HepG2 (cell line): ENCODE data around the gene ZC3H14. TPM values are rescaled to one million over a fixed set of nuclear protein-coding genes. Genes with fewer than 3 reads are reported as not detected.

Experiments
- ATAC-seq: fragments of 200-7000 bp; cut with Tn5 transposase; 3 replicates; pipeline ENCODE4 v1.9.1; 2020; ENCODE audit warnings: mild to moderate bottlenecking, moderate library complexity
- BruUV-seq: library from RNA; stranded (reverse); fragments of 400-500 nt; replicated peaks from 2 replicates; lab custom pipeline; 2021; lab: Mats Ljungman, UMichigan
- CTCF ChIA-PET: fragments of 300-600 bp; formaldehyde crosslinking; extraction: SDS; loops from one replicate; lab custom pipeline; 2021; ENCODE audit warnings: low total read pairs, inconsistent platforms, low intra/inter-chr PET ratio; lab: Yijun Ruan, JAX
- POLR2A ChIA-PET: fragments of 350-600 bp; sonication (Branson Sonifier 250); formaldehyde crosslinking; loops from one replicate; lab custom pipeline; 2020; ENCODE audit warnings: antibody characterized with exemption, inconsistent platforms; lab: Yijun Ruan, JAX
- DNase-seq: peaks from one replicate; pipeline ENCODE4 v3.0.0-alpha.2; 2015; ENCODE audit warnings: low spot score
- FAIRE-seq: peaks from 3 replicates; lab custom pipeline; 2011; peaks lifted over from hg19 to GRCh38; lab: Jason Lieb, UNC
- H2AFZ ChIP-seq: one replicate; pipeline ENCODE4 v1.6.1; 2011; ENCODE audit warnings: low read length, inconsistent platforms
- H3K27ac ChIP-seq: fragments of 300-600 bp; 3 replicates; pipeline ENCODE4 v1.8.0; 2011; ENCODE audit warnings: mixed run types, mild to moderate bottlenecking, mixed read lengths, low read length, inconsistent platforms; ENCODE audit not compliant: insufficient read depth; ENCODE audit errors: extremely low read length
- H3K27me3 ChIP-seq, 2 experiments: fragments of 200-600 bp in 1 of 2; 2 replicates in 1 of 2; 3 replicates in 1 of 2; pipeline versions ENCODE4 v1.6.0 to v1.8.0; 2011; ENCODE audit warnings: low read length in 2 of 2, mild to moderate bottlenecking in 2 of 2, moderate library complexity in 2 of 2, inconsistent platforms in 1 of 2; ENCODE audit not compliant: insufficient read depth in 2 of 2, control insufficient read depth in 1 of 2
- H3K36me3 ChIP-seq, 2 experiments: fragments of 200-600 bp in 1 of 2; replicated peaks in 1 of 2; 2 replicates in 1 of 2; 3 replicates in 1 of 2; pipeline versions ENCODE4 v1.5.1 to v1.8.0; 2011; ENCODE audit warnings: low read length in 2 of 2, inconsistent platforms in 1 of 2; ENCODE audit not compliant: insufficient read depth in 2 of 2, control insufficient read depth in 1 of 2
- H3K4me1 ChIP-seq: 2 replicates; pipeline ENCODE4 v1.5.1; 2012; ENCODE audit warnings: low read length, inconsistent platforms; ENCODE audit not compliant: insufficient read depth
- H3K4me2 ChIP-seq: 2 replicates; pipeline ENCODE4 v1.6.0; 2011; ENCODE audit warnings: low read depth, low read length, inconsistent platforms
- H3K4me3 ChIP-seq, 3 experiments: fragments of 200-600 bp in 1 of 3; sonication (generic), shearing (Covaris generic) in 1 of 3; replicated peaks in 1 of 3; 2 replicates each; pipeline ENCODE4 v1.5.1; 2011 to 2016; ENCODE audit warnings: low read length in 3 of 3, inconsistent platforms in 2 of 3, low read depth in 2 of 3, mild to moderate bottlenecking in 2 of 3, control low read depth in 1 of 3, mixed read lengths in 1 of 3; ENCODE audit not compliant: insufficient read depth in 1 of 3
- H3K79me2 ChIP-seq: one replicate; pipeline ENCODE4 v1.6.1; 2011; ENCODE audit warnings: low read length, inconsistent platforms; ENCODE audit not compliant: insufficient read depth
- H3K9ac ChIP-seq: 2 replicates; pipeline ENCODE4 v1.6.0; 2011; ENCODE audit warnings: mild to moderate bottlenecking, low read depth, low read length, inconsistent platforms; ENCODE audit not compliant: insufficient read depth
- H3K9me3 ChIP-seq: 2 replicates; pipeline ENCODE4 v1.5.1; 2012; ENCODE audit warnings: mild to moderate bottlenecking, low read length
- H4K20me1 ChIP-seq: 2 replicates; pipeline ENCODE4 v1.6.0; 2011; ENCODE audit warnings: inconsistent platforms, mild to moderate bottlenecking, low read length, moderate library complexity; ENCODE audit not compliant: insufficient read depth
- ETV5 ChIP-seq: IDR thresholded peaks from 2 replicates; pipeline ENCODE4 v1.6.1; 2018; ENCODE audit warnings: missing biosample characterization, missing genetic modification reagents, inconsistent platforms, borderline replicate concordance
- NPAS2 ChIP-seq: sonication (generic); formaldehyde crosslinking; IDR thresholded peaks from 2 replicates; pipeline ENCODE4 v1.8.0; 2022; ENCODE audit warnings: mild to moderate bottlenecking, missing genetic modification reagents, borderline replicate concordance
- RAD21 ChIP-seq: fragments of 450-650 bp; formaldehyde crosslinking; IDR thresholded peaks from 2 replicates; pipeline ENCODE4 v1.5.0; 2020; ENCODE audit warnings: mild to moderate bottlenecking
- TAF1 ChIP-seq: sonication (generic); formaldehyde crosslinking; IDR thresholded peaks from 2 replicates; pipeline ENCODE4 v1.4.0; 2020; ENCODE audit warnings: missing genetic modification reagents
- ZFY ChIP-seq: sonication (generic); formaldehyde crosslinking; IDR thresholded peaks from 2 replicates; pipeline ENCODE4 v1.4.0; 2020; ENCODE audit warnings: missing genetic modification reagents
- ZNF205 ChIP-seq: IDR thresholded peaks from 2 replicates; pipeline ENCODE4 v1.6.1; 2018; ENCODE audit warnings: missing biosample characterization, missing genetic modification reagents
- ZNF431 ChIP-seq: sonication (generic); formaldehyde crosslinking; IDR thresholded peaks from 2 replicates; pipeline ENCODE4 v1.9.0; 2022; ENCODE audit warnings: missing genetic modification reagents, low read depth, mild to moderate bottlenecking, borderline replicate concordance
- ZSCAN22 ChIP-seq: sonication (generic); formaldehyde crosslinking; IDR thresholded peaks from 2 replicates; pipeline ENCODE4 v1.4.0; 2020; ENCODE audit warnings: mild to moderate bottlenecking, missing genetic modification reagents
- in situ Hi-C: cut with HindIII; loops from 2 replicates; pipeline ENCODE4 v1.10.0; 2017; ENCODE audit warnings: low pct_unique_long_range_greater_than_20kb; ENCODE audit not compliant: extremely low pct_ligation_motif_present
- intact Hi-C: fragments of 100-400 bp; cut with micrococcal nuclease; formaldehyde crosslinking; loops from one replicate; pipeline ENCODE4 v1.10.0; 2022; ENCODE audit not compliant: unreplicated experiment
- polyA plus RNA-seq, 8 experiments: library from polyadenylated mRNA; depleted of rRNA in 3 of 8; stranded (reverse) in 7 of 8; unstranded in 1 of 8; fragments of >200 nt; fragmentation: Illumina TruSeq in 4 of 8; extraction: Trizol in 4 of 8; gene quantifications; 2 replicates each; pipeline versions ENCODE4 v1.2.1 to v1.2.3, GENCODE V29; 2011 to 2016; ENCODE audit warnings: low read depth in 4 of 8, missing spikeins in 1 of 8, mixed read lengths in 1 of 8; ENCODE audit not compliant: insufficient read depth in 1 of 8
- total RNA-seq, 5 experiments: library from RNA; depleted of rRNA; stranded (reverse); fragments of >200 nt; fragmentation: Illumina TruSeq; extraction: Trizol; gene quantifications; 2 replicates each; pipeline ENCODE4 v1.2.3, GENCODE V29; 2016; ENCODE audit warnings: low read depth in 1 of 5
- TF ChIP-seq, protein P1 (sequence below): sonication (generic); formaldehyde crosslinking; IDR thresholded peaks from 2 replicates; pipeline ENCODE4 v1.8.0; 2022; ENCODE audit warnings: missing genetic modification reagents, mild to moderate bottlenecking, borderline replicate concordance
- TF ChIP-seq, protein P2 (sequence below): sonication (generic); formaldehyde crosslinking; IDR thresholded peaks from 2 replicates; pipeline ENCODE4 v1.8.0; 2022; ENCODE audit warnings: mild to moderate bottlenecking, missing genetic modification reagents, moderate library complexity

Gene ZC3H14
- total and polyA plus RNA-seq, 2 of the 13 experiments (the other 11 are each of a cell fraction or from before 2014, with no cell fraction given): 65.1 to 67.5 TPM

DNA sequence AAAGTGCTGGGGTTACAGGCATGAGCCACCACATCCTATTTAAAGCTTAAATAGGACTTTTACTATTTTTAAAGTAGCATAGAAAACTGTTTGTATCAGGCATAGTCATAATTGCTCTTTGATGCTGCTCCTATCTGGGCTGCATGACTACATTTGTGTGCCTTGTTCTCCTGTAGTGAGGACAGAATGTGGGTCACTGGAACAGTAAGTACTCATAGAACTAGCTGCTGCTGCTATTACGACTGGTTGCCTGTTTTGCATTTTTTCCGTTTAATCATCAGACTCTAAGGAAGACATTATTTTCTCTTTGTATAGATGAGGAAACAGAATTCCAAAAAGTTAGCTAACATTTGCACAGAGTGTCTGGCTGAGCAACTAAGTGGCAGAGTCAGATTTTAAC lies 42.8 kb downstream of the ZC3H14 start (continued):
- TF ChIP-seq, protein P1, sequence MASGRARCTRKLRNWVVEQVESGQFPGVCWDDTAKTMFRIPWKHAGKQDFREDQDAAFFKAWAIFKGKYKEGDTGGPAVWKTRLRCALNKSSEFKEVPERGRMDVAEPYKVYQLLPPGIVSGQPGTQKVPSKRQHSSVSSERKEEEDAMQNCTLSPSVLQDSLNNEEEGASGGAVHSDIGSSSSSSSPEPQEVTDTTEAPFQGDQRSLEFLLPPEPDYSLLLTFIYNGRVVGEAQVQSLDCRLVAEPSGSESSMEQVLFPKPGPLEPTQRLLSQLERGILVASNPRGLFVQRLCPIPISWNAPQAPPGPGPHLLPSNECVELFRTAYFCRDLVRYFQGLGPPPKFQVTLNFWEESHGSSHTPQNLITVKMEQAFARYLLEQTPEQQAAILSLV (CRISPR knock-in tag): no peak
- no peak for TF ChIP-seq ZNF205 (CRISPR knock-in tag)
- TF ChIP-seq ZFY: no peak

DNA sequence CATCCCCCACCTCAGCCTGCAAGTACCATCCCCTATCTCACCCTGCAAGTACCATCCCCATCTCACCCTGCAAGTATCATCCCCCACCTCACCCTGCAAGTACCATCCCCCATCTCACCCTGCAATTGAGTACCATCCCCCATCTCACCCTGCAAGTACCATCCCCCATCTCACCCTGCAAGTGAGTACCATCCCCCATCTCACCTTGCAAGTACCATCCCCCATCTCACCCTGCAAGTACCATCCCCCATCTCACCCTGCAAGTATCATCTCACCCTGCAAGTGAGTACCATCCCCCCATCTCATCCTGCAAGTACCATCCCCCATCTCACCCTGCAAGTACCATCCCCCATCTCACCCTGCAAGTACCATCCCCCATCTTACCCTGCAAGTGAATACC lies 45.0 kb downstream of the ZC3H14 start:
- FAIRE-seq (no peak), DNase-seq (no peak), ATAC-seq (no peak)
- POLR2A ChIA-PET: no interaction called here
- H3K4me3 ChIP-seq: no peak overlapping the region
- BruUV-seq: no TSS peak
- H3K27ac ChIP-seq: no peak overlapping the region
- no peak overlapping the region for H3K4me2 ChIP-seq
- H3K36me3 ChIP-seq: peaks cover 18 to 90% of the 10 kb centered on the region in 2 experiments
- no peak for TF ChIP-seq TAF1 (CRISPR knock-in tag)
- TF ChIP-seq, protein P2, sequence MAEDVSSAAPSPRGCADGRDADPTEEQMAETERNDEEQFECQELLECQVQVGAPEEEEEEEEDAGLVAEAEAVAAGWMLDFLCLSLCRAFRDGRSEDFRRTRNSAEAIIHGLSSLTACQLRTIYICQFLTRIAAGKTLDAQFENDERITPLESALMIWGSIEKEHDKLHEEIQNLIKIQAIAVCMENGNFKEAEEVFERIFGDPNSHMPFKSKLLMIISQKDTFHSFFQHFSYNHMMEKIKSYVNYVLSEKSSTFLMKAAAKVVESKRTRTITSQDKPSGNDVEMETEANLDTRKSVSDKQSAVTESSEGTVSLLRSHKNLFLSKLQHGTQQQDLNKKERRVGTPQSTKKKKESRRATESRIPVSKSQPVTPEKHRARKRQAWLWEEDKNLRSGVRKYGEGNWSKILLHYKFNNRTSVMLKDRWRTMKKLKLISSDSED: no peak
- no peak for TF ChIP-seq NPAS2
- no peak for TF ChIP-seq ZNF431 (CRISPR knock-in tag)
- TF ChIP-seq ETV5: no peak
- TF ChIP-seq ZSCAN22 (CRISPR knock-in tag): no peak
- TF ChIP-seq RAD21 (CRISPR knock-in tag): no peak
- H2AFZ ChIP-seq: no peak overlapping the region
- H3K4me1 ChIP-seq: peaks cover 1% of the 10 kb centered on the region
- H3K79me2 ChIP-seq: no peaks in the 10 kb centered on the region
- CTCF ChIA-PET: no interaction called here
- intact Hi-C loops (no loop called here), in situ Hi-C loops (no loop called here)
- H4K20me1 ChIP-seq: no peaks in the 10 kb centered on the region
- H3K27me3 ChIP-seq: no peaks in the 10 kb centered on the region
- H3K9ac ChIP-seq: no peak overlapping the region
- H3K9me3 ChIP-seq: no peaks in the 10 kb centered on the region
